ENCODE results near the gene FRY.

The FRY gene

DNA sequence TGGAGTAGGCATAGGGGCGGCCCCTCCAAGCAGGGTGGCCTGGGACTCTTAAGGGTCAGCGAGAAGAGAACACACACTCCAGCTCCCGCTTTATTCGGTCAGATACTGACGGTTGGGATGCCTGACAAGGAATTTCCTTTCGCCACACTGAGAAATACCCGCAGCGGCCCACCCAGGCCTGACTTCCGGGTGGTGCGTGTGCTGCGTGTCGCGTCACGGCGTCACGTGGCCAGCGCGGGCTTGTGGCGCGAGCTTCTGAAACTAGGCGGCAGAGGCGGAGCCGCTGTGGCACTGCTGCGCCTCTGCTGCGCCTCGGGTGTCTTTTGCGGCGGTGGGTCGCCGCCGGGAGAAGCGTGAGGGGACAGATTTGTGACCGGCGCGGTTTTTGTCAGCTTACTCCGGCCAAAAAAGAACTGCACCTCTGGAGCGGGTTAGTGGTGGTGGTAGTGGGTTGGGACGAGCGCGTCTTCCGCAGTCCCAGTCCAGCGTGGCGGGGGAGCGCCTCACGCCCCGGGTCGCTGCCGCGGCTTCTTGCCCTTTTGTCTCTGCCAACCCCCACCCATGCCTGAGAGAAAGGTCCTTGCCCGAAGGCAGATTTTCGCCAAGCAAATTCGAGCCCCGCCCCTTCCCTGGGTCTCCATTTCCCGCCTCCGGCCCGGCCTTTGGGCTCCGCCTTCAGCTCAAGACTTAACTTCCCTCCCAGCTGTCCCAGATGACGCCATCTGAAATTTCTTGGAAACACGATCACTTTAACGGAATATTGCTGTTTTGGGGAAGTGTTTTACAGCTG is 283.9 kb downstream of the FRY start, which contains the start of the genes BRCA2 and ZAR1L:
TSS of gene BRCA2 (plus strand) at position 271 of the 790 bp plus-strand sequence. CDS start 953 bp downstream, outside the sequence.
TSS of gene ZAR1L (minus strand) at position 126 of the 790 bp plus-strand sequence. CDS start 3,438 bp downstream, outside the sequence.
- peak; percentile 87 for DNase-seq

- no peak for DNase-seq
Measured at GRCh38 chr13:32316028-32316339, 284.4 kb downstream of the FRY start.

GRCh38 chr13:32316501-32316900 is 284.9 kb downstream of the FRY start:
- no peak for DNase-seq

- DNase-seq: no peak
Measured at GRCh38 chr13:32317716-32318465, 286.3 kb downstream of the FRY start.

- DNase-seq: no peak
Measured at GRCh38 chr13:32320528-32320927, 289.0 kb downstream of the FRY start.

- DNase-seq: no peak
Measured at GRCh38 chr13:32323912-32324311, 292.3 kb downstream of the FRY start.

GRCh38 chr13:32330441-32330840 is 298.9 kb downstream of the FRY start:
- DNase-seq: no peak

GRCh38 chr13:32334671-32335070 is 303.1 kb downstream of the FRY start:
- no peak for DNase-seq

GRCh38 chr13:32340914-32341313 is 309.3 kb downstream of the FRY start:
- DNase-seq: no peak

- no peak for DNase-seq
Measured at GRCh38 chr13:32347651-32348050, 316.1 kb downstream of the FRY start.
